HG03469 (cell line): ENCODE data around the gene LYRM9.
"Not testable (repeated sequence)": the region's sequence is repeated elsewhere in the genome, so short reads cannot be mapped to it uniquely, and the experiment has no call there.

ENCODE experiments used
- ATAC-seq: cut with Tn5 transposase; IDR thresholded peaks from one replicate; pipeline ENCODE4 v1.9.1; 2021; ENCODE audit warnings: mild to moderate bottlenecking, moderate library complexity, moderate number of reproducible peaks; ENCODE audit not compliant: unreplicated experiment

Gene LYRM9

DNA sequence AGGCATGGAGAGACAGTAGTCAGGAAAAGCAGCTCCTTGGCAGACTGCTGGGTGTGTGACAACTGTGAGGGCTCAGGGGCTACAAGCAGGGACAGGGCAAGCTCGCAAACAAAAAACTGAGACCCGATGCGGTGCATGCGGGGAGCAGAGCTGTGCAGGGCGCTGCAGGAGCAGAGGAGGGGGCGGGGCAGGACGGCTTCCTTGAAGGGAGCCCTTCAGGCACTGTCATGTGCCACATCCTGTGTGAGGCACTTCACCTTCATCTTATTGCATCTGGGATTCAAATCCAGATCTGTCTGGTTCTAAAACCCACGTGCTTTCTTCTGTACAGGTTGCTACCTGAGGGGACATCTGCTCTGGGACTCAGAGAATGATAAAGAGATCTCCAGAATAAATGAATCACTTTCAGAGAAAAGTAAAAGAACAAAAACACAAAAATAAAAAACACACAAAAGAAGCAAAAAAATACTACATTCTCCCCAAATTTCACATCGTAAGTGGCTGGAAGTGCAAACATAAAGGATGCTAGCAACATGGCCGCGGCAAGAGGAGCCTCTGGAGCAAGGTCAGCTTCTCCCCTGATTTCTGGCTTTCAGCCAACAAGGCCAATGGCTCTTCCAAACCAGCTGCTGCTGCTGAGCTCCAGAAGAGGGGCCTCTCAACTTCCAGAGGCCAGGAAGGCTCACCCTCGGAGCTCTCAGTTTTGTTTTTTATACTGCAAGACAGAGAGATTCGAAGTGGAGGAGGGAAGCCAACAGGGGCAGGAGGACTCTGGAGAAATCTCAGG lies 14.2 kb downstream of the LYRM9 start:
- no peak for ATAC-seq

DNA sequence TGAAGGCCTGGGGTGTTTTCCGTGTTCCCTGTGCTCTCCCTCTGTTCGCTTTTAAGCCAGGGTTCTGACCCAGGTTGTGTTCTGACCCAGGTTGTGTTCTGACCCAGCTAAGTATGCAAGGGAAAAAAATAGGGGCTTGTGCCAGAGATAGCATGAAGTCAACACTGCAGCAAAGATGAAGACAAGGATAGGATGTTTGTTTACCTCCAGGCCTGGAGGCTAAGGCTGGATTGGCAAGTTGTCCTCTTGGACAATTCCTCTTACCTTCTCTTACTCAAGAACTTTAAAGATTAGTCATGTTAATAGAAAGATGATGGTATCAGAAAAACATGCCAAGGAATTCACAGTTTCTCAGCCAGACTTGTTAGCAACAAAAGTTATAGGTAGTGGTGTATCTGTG lies 19.4 kb downstream of the LYRM9 start:
- no peak for ATAC-seq

DNA sequence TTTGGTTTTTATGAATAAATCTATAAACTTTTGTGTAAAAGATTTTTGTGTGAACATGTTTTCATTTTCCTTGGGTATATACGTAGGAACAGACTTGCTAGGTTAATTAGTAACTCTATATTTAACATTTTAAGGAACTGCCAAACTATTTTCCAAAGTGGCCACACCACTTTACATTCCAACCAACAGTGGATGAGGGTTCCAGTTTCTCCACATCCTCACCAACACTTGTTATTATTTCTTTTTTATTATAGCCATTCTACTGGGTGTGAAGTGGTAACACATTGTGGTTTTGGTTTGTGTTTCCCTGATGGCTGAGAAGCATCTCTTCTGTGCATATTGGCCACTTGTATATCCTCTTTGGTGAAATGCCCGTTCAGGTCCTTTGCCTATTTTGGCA lies 20.0 kb downstream of the LYRM9 start:
- no peak for ATAC-seq

DNA sequence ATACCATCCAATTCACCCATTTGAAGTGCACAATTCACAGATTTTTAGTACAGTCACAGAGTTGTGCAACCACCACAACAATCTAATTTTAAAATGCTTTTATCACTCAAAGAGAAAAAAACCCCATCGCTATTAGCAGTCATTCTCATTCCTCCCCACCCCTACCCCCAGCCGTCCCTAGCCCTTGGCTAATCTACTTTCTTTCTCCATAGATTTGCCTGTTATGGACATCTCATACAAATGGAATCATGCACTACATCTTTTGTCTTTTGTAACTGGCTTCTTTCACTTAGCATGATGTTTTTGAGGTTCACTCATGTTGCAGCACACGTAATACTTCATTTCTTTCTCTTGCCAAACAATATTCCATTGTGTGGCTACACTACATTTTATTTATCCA lies 20.4 kb downstream of the LYRM9 start:
- ATAC-seq, result no peak

DNA sequence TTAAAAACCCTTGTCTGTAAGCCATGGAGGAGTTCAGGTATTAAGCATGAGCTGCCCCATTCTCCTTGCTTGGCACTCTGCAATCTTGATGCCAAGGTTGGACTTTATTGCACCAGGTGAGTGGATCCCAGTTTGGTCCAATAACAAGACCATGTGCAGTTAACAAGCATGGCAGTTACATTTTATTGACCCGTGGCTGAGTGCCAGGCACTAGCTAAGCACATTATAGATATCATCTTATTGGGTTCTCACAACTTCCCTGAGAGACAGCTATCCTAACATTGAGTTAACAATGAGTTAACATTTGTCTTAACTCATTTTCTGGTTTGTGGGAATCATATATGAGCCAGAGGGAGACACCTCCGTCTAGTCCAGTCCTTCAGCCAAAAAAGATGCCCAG lies 21.8 kb downstream of the LYRM9 start:
- no peak for ATAC-seq

DNA sequence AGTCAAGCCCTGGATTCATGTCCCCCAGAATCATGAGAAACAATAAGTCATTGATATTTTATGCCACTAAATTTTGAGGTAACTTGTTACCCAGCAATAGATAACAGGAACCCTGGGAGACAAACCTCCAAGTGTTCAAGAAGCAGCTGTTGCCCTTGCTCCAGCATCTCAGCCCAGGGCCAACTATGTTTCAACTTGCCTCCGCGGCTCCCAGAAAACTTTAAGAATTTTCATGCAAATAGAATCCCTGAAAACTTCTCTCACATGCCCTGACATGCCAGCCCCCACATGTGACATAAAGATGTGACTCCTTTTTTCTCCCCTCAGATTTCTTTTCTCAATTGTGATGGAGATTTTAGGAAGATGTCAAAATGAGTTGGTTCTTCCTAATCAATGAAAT lies 22.8 kb downstream of the LYRM9 start:
- no peak for ATAC-seq

DNA sequence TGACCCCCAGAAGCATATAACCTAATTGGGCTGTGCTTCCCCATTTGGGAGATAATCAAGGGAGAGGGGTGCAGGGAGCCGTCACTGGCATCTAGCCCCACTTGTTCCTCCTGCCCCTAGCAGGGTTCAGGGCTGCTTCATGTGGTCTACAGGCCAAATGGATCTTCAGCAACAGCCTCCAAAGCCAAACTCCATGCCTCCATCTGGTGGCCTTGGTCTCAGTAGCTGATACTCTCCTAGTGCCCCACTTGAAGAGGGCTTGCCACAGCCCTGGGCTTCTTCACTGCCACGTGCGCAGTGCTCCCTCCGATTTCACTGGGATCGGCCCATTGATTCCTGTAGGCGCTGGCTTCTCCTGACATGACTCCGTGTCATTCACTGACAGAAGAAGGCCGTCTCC lies 24.6 kb downstream of the LYRM9 start:
- no peak for ATAC-seq

DNA sequence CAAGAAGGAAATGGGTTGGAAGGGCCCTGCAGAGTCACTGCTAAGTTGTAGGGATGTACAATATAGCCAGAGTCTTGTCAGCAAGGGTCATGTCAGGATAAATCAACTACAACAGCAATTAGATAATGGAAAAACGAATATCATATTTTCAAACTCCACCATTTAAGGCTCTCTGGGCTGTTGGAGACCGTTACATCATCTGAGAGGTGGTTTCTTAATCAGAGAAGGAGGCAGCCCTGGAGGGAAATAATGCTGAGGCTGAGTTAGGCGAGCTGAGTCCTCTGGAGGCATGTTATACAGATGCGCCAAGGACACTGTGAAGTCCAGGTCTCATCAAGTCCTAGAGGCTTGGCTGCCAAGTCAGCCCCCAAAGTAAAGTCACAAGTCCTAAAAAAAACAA lies 30.3 kb downstream of the LYRM9 start:
- ATAC-seq, result no peak

DNA sequence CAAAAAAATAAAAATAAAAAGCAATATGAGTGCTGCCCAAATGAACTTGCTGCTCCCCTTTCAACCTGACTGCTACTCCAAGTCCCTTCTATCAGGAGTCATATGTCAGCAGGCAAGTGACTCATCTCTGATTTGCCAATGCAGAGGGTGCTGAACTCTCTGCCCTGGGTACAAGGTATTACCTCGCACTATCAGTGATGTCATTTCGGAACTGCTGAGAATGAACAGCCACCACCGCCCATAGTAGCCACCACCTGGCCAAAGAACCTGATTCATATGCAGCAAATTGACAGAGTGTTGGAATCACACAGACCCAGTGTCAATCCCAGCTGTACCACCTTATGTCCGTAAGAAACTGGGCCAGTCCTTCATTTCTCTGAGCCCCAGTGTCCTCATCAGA lies 31.2 kb downstream of the LYRM9 start:
- ATAC-seq, result no peak

DNA sequence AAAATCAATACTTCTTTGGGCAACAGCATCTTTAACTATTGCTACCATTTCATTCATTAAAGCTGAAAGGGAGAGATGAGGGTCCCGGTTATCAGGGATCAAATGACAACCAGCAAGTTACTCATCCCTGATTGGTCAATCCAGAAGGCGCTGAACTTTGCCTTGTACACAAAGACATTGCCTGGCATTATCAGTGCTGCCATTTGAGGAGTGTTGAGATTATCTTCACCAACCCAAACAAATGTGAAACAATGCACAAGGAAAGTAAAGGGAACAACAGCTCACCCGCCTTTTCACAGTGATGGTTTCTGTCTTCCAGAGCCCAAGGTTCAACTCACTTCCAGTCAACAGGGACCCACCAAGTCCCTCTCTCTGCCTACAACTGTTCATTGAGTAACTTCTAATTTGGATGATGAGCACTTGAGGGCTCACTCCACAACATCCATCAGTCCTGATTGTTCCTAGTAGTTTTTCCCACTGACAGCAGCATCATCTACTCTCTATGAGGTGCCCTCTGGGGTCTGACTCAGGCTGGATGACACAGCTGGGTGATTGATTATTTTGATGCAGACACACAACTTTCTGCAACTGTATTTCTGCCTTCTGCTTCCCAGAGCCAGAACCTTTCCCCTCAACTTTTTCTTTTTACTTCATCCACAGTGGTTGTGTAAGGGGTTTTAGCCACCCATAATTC lies 32.0 kb downstream of the LYRM9 start:
- ATAC-seq, result no peak

DNA sequence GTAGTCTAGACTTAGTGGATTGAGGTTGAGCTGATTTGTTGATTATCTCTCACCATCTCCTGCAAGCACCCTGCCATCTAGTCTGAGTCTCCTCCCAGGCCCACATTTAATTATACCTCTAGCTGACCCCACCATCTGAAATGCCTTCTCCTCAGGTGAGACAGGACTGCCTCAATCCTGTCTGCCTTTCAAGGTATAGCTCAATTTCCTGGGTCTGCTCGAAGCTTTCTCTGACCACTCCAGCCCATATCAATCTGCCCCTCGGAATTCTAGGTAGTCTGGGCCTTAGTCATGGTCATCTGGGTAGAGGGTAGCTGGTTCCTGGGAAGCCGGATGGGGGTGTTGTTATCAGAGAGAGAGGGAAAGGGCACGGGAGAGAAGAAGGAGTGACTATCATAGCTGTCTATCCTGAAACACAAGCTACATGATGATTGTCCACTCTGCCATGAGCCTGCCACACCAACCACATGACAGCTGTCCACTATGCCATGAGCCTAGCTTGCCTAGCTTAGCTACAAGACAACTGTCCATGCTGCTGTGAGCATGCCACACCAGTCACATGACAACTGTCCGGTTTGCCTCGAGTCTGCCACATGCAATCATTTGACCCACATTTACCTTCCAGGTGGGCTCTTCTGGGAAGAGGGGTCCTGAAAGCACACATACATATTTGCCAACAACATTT lies 34.4 kb downstream of the LYRM9 start:
- no peak for ATAC-seq

DNA sequence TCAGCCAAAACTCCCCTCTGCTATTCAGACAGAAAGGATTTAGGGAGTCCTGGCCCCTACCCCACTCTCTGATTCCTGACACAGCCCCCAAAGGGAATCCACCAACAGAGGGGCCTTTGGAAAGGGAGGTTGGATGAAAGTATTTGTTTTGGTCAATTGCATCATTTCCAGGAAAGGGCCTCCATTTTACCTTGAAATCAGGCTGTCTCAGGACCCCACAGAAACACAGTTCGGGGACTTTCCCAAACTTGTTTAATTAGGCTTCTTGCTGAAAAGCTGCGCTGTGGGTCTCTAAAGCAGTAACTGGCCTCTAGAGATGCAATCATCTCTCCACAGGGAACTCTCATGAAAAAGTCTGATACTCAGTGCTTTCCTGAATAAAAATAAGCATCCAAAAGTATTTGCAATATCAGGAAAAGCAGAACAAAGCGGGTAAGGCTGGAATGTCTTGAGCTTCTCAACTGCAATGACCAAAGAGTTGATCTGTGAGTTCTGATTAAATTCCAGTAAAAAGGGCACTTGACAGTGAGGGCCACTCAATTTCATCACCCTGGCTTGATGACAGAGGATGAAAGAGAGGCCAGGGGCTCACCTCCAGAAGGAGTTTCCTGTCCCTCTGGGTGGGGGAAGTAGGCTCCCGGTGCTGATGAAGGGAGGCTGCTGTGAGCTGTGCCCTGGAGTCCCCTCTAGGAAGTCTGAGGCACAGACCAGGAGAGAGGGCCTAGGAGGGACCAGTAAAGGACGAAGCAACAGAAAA lies 36.3 kb downstream of the LYRM9 start:
- ATAC-seq, result no peak

DNA sequence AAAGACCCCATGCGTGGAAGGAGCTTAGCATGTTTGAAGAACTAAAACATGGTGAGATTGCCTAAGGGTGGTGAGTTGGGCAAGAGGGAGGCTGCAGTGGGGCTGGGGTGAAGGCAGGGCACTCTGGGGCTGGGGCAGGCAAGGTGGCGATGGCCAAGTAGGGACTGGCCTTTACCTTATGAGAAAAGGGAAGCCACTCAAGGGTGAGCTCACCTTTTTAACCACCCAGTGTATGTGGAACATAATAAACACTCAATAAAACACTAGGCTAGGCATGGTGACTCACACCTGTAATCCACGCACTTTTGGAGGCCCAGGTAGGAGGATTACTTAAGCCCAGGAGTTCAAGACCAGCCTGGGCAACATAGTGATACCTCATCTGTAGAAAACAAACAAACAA lies 37.7 kb downstream of the LYRM9 start:
- no peak for ATAC-seq

DNA sequence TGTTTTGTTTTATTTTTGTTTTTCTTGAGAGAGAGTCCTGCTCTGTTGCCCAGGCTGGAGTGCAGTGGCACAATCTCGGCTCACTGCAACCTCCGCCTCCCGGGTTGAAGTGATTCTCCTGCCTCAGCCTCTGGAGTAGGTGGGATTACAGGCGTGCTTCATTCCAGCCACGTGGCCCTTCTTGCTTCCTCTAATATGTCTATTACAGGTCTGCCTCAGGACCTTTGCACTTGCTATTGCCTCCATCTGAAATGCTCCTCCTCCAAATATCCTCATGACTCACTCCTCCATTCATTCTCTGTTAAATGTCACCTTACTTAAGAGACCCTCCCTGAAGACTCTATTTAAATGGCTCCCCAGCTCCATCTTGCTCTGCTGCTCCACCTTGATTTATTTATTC lies 39.0 kb downstream of the LYRM9 start:
- ATAC-seq, result no peak

DNA sequence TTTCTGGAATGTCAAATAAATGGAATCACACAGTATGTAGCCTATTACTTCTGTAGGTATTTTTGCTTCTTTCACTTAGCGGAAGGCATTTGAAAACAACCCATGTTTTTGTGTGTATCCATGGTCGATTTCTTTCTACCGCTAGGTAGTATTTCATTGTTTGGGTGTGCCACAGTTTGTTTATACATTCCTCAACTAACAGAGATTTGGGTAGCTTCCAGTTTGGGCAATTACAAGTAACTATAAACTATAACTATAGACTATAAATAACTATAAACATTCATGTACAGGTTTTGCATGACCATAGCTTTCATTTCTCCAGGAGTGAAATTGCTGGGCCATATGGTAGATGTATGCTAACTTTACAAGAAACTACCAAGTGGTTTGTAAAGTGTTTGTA lies 40.1 kb downstream of the LYRM9 start:
- ATAC-seq, result no peak

DNA sequence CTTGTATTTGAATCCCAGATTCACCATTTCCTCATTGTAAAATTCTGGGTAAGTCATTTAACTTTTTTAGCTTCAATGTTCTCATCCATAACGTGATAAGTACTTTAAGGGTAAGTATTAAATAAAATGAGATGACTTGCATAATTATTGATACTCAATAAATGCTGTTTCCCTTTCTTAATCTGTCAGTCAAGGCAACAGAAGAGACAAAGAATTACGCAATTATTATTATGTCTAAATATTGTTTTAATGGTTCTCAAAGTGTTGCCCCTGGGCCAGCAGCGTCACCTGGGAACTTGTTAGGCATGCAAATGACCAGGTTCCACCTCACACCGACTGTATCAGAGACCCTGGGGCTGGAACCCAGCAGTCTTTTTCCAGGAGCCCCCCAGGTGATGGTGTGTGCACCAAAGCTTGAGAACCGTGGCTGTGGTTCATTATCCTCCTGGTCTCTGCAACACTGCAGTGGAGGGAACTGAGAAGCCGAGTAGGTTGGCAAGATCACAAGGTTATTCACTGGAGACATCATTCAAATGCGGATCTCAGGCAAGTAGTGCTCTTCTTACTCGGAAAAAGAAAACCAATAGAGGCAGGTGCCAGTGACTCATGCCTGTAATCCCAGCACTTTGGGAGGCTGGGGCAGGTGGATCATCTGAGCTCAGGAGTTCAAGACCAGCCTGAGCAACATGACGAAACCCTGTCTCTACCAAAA lies 43.5 kb downstream of the LYRM9 start:
- no peak for ATAC-seq

DNA sequence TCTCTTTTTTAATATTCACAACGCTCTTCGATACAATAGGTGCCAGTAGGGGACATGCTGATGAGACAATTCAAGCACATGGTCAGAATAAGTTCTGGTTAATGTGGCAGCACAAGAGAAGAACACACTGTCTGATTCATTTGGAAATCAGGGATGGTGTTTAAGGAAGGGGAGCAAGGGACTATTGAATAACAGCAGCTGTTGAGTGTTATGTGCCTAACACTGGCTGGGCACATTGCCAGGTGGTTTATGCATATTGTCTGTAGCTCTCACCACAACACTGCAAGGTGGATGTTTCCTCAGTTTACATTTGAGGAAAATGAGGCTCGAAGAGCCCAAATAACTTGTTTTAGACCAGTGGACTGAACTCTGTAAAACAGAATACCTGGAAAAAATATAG lies 44.2 kb downstream of the LYRM9 start:
- no peak for ATAC-seq

DNA sequence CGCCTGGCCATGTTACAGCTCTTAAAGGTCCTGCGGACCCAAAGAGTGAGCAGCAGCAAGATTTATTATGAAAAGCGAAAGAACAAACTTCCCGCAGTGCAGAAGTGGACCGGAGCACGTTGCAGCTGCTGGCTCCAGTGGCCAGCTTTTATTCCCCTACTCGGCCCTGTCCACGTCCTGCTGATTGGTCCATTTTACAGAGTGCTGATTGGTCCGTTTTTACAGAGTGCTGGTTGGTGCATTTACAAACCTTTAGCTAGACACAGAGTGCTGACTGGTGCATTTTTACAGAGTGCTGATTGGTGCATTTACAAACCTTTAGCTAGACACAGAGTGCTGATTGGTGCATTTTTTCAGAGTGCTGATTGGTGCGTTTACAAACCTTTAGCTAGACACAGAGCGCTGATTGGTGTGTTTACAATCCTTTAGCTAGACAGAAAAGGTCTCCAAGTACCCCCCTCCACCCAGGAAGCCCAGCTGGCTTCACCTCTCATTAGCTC lies 46.3 kb downstream of the LYRM9 start:
- ATAC-seq, result not testable (repeated sequence)

DNA sequence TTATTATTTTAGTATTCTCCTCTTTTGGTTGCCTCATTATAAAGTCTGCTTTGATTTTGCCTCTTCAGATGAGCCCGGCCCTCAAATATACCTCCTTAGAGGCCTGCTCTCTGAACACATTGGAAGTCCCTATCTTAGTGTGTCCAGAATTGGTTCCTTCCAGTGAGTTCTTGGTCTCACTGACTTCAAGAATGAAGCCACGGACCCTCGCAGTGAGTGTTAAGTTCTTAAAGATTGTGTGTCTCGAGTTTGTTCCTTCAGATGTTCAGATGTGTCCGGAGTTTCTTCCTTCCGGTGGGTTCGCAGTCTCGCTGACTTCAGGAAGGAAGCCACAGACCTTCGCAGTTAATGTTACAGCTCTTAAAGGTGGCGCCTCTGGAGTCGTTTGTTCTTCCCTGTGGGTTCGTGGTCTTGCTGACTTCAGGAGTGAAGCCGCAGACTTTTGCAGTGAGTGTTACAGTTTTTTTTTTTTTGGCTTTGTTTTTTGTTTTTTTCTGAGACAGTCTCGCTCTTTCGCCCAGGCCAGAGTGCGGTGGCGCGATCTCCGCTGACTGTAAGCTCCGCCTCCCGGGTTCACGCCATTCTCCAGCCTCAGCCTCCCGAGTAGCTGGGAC lies 47.0 kb downstream of the LYRM9 start:
- ATAC-seq, result no peak
